ENCODE results near the gene PHF21A.

DNA sequence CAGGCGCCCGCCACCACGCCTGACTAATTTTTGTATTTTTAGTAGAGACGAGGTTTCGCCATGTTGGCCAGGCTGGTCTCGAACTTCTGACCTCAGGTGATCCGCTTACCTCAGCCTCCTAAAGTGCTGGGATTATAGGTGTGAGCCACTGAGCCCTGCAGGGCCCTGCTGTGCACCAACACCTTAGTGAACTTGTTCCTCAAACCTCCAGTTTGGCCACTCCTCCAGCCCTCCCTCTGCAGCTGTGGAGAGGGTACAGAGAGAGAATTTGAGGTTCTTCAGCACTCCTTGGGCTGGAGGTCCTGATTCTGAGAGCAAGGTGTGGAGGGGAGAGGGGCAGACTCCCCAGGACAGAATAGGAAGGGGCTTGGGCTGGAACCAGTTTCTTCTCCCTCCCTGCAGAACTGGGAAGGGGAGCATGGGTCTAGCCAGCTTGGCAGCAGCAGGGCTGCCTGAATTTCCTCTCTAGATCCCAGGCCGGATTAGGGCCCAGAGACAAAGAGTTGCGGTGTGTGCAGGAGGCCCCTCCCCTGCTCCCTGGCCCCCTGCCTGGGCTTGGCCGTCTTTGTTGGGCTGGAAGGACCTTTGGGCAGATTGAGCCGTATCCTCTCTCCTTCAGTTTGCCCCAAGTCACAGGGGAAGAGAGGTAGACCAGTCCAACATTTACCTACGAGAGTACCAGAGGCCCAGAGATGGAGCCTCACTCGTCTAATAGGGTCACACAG is 201.3 kb downstream of the PHF21A start:
- TF ChIP-seq, protein P1, sequence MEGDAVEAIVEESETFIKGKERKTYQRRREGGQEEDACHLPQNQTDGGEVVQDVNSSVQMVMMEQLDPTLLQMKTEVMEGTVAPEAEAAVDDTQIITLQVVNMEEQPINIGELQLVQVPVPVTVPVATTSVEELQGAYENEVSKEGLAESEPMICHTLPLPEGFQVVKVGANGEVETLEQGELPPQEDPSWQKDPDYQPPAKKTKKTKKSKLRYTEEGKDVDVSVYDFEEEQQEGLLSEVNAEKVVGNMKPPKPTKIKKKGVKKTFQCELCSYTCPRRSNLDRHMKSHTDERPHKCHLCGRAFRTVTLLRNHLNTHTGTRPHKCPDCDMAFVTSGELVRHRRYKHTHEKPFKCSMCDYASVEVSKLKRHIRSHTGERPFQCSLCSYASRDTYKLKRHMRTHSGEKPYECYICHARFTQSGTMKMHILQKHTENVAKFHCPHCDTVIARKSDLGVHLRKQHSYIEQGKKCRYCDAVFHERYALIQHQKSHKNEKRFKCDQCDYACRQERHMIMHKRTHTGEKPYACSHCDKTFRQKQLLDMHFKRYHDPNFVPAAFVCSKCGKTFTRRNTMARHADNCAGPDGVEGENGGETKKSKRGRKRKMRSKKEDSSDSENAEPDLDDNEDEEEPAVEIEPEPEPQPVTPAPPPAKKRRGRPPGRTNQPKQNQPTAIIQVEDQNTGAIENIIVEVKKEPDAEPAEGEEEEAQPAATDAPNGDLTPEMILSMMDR (IDR thresholded peaks at IDR 0.05; ENCODE audit: borderline replicate concordance, extremely low read depth, low read length, poor library complexity, severe bottlenecking), result no peak
- TF ChIP-seq EZH2 (IDR thresholded peaks at IDR 0.05; ENCODE audit: borderline replicate concordance, low read depth, low read length, severe bottlenecking), result no peak

Measured in DND-41 (cell line).